Measurements from ENCODE around the gene TSN.
"Not testable (repeated sequence)": the region's sequence is repeated elsewhere in the genome, so short reads cannot be mapped to it uniquely, and the experiment has no call there.

Gene TSN

GRCh38 chr2:121721926-121722325, 33.5 kb upstream of the TSN start:
- H3K4me3 ChIP-seq (ENCODE audit: low read depth in 1 of 5, low read length in 5 of 5), result no peak overlapping the region
- H3K4me1 ChIP-seq (ENCODE audit: control insufficient read depth in 5 of 5, insufficient read depth in 5 of 5, low read length in 5 of 5), result peaks cover 0 to 3% (median 0%) of the 10 kb centered on the region in 5 donors
- no peaks in the 10 kb centered on the region for H3K27me3 ChIP-seq (ENCODE audit: control insufficient read depth in 5 of 5, insufficient read depth in 4 of 5, low read length in 5 of 5)
- peaks cover 2 to 6% (median 3%) of the 10 kb centered on the region in 5 donors for H3K36me3 ChIP-seq (ENCODE audit: control insufficient read depth in 5 of 5, insufficient read depth in 5 of 5, low read length in 5 of 5)
- H3K27ac ChIP-seq (ENCODE audit: low read depth, low read length), result no peak overlapping the region
- H3K9ac ChIP-seq (ENCODE audit: low read length in 5 of 5), result peak overlapping the region in 1 of 5 donors; percentile 30
- H3K9me3 ChIP-seq (ENCODE audit: control insufficient read depth in 5 of 5, low read length in 5 of 5), result no peaks in the 10 kb centered on the region

DNA sequence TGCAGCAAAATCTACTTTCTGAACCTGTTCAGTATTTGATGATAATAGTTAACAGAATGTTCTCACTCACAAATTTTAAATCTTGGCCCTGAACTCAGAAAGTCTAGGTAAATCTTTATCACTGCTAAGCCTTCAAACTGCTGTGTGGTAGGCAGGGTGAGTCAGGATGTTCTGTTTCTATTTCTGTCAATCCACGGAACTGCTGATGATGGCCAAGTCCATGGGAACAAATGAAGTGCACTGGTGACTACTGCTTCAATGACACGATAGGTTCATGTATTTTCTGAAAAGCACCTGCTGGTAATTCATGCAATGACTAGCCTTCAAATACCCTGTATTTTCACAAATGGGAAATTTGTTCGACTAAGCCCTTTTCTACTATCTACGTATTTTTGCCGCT, 33.0 kb upstream of the TSN start:
- H3K9me3 ChIP-seq (ENCODE audit: control insufficient read depth in 5 of 5, low read length in 5 of 5), result no peaks in the 10 kb centered on the region
- H3K9ac ChIP-seq (ENCODE audit: low read length in 5 of 5), result no peak overlapping the region
- no peak overlapping the region for H3K4me3 ChIP-seq (ENCODE audit: low read depth in 1 of 5, low read length in 5 of 5)
- H3K27me3 ChIP-seq (ENCODE audit: control insufficient read depth in 5 of 5, insufficient read depth in 4 of 5, low read length in 5 of 5), result no peaks in the 10 kb centered on the region
- peaks cover 0 to 3% (median 0%) of the 10 kb centered on the region in 5 donors for H3K4me1 ChIP-seq (ENCODE audit: control insufficient read depth in 5 of 5, insufficient read depth in 5 of 5, low read length in 5 of 5)
- peaks cover 7 to 11% (median 9%) of the 10 kb centered on the region in 5 donors for H3K36me3 ChIP-seq (ENCODE audit: control insufficient read depth in 5 of 5, insufficient read depth in 5 of 5, low read length in 5 of 5)
- no peak overlapping the region for H3K27ac ChIP-seq (ENCODE audit: low read depth, low read length)

GRCh38 chr2:121723316-121723715, 32.1 kb upstream of the TSN start:
- H3K27me3 ChIP-seq (ENCODE audit: control insufficient read depth in 5 of 5, insufficient read depth in 4 of 5, low read length in 5 of 5), result no peaks in the 10 kb centered on the region
- peaks cover 0 to 3% (median 0%) of the 10 kb centered on the region in 5 donors for H3K4me1 ChIP-seq (ENCODE audit: control insufficient read depth in 5 of 5, insufficient read depth in 5 of 5, low read length in 5 of 5)
- no peaks in the 10 kb centered on the region for H3K9me3 ChIP-seq (ENCODE audit: control insufficient read depth in 5 of 5, low read length in 5 of 5)
- no peak overlapping the region for H3K27ac ChIP-seq (ENCODE audit: low read depth, low read length)
- no peak overlapping the region for H3K9ac ChIP-seq (ENCODE audit: low read length in 5 of 5)
- H3K4me3 ChIP-seq (ENCODE audit: low read depth in 1 of 5, low read length in 5 of 5), result no peak overlapping the region
- H3K36me3 ChIP-seq (ENCODE audit: control insufficient read depth in 5 of 5, insufficient read depth in 5 of 5, low read length in 5 of 5), result peaks cover 12 to 19% (median 15%) of the 10 kb centered on the region in 5 donors

DNA sequence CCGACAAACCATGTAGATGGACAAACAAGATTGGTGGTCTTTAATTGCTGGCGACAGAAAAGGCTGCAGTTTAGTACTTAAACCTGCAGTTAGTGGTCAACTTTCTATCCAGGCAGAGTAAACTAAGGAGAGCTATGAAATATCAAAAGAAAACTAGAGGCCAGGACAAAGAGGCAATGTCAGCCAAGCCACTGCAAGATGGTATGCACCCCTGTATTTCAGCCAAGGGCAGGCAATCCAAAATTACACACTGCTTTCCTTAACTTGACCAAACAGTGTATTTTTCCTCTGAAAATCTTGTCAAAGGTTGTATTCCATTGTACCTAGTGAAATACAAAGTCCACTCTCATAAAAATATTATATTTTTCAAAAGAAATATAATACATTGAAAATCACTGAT, 28.1 kb upstream of the TSN start:
- no peak overlapping the region for H3K27ac ChIP-seq (ENCODE audit: low read depth, low read length)
- H3K4me3 ChIP-seq (ENCODE audit: low read depth in 1 of 5, low read length in 5 of 5), result no peak overlapping the region
- no peaks in the 10 kb centered on the region for H3K4me1 ChIP-seq (ENCODE audit: control insufficient read depth in 5 of 5, insufficient read depth in 5 of 5, low read length in 5 of 5)
- peaks cover 27 to 57% (median 44%) of the 10 kb centered on the region in 5 donors for H3K36me3 ChIP-seq (ENCODE audit: control insufficient read depth in 5 of 5, insufficient read depth in 5 of 5, low read length in 5 of 5)
- no peak overlapping the region for H3K9ac ChIP-seq (ENCODE audit: low read length in 5 of 5)
- no peaks in the 10 kb centered on the region for H3K27me3 ChIP-seq (ENCODE audit: control insufficient read depth in 5 of 5, insufficient read depth in 4 of 5, low read length in 5 of 5)
- H3K9me3 ChIP-seq (ENCODE audit: control insufficient read depth in 5 of 5, low read length in 5 of 5), result no peaks in the 10 kb centered on the region

GRCh38 chr2:121727950-121728349, 27.5 kb upstream of the TSN start:
- H3K36me3 ChIP-seq (ENCODE audit: control insufficient read depth in 5 of 5, insufficient read depth in 5 of 5, low read length in 5 of 5), result peaks cover 27 to 60% (median 47%) of the 10 kb centered on the region in 5 donors
- no peaks in the 10 kb centered on the region for H3K27me3 ChIP-seq (ENCODE audit: control insufficient read depth in 5 of 5, insufficient read depth in 4 of 5, low read length in 5 of 5)
- H3K4me1 ChIP-seq (ENCODE audit: control insufficient read depth in 5 of 5, insufficient read depth in 5 of 5, low read length in 5 of 5), result no peaks in the 10 kb centered on the region
- H3K4me3 ChIP-seq (ENCODE audit: low read depth in 1 of 5, low read length in 5 of 5), result no peak overlapping the region
- H3K27ac ChIP-seq (ENCODE audit: low read depth, low read length), result no peak overlapping the region
- H3K9me3 ChIP-seq (ENCODE audit: control insufficient read depth in 5 of 5, low read length in 5 of 5), result no peaks in the 10 kb centered on the region
- no peak overlapping the region for H3K9ac ChIP-seq (ENCODE audit: low read length in 5 of 5)

DNA sequence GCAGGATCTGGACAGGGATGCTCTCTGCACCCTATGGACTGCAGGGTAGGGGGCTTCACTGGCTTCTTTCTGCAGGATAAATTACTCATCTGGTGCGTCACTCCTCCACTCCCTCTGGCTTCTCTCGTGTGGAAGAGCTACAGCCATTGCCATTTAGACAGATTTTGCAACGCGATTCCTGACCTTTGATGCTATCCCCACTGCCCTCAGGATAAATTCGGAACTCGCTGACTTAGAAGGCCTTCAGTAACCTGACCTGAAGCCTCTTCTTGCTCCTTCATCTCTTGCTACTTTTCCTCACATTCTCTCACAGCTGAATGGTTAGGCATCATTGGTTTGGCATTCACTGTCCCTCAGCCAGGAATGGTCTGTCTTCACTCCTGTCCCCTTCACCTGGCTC, 24.1 kb upstream of the TSN start:
- Histone ChIP-seq H3K27me3 (ENCODE audit: control insufficient read depth in 5 of 5, insufficient read depth in 4 of 5, low read length in 5 of 5) (no peaks in the 10 kb centered on the region), H3K4me3 (ENCODE audit: low read depth in 1 of 5, low read length in 5 of 5) (no peak overlapping the region), H3K9ac (ENCODE audit: low read length in 5 of 5) (no peak overlapping the region), H3K27ac (ENCODE audit: low read depth, low read length) (no peak overlapping the region), H3K4me1 (ENCODE audit: control insufficient read depth in 5 of 5, insufficient read depth in 5 of 5, low read length in 5 of 5) (peaks cover 5 to 14% (median 12%) of the 10 kb centered on the region in 5 donors), H3K36me3 (ENCODE audit: control insufficient read depth in 5 of 5, insufficient read depth in 5 of 5, low read length in 5 of 5) (peaks cover 27 to 70% (median 48%) of the 10 kb centered on the region in 5 donors), H3K9me3 (ENCODE audit: control insufficient read depth in 5 of 5, low read length in 5 of 5) (no peaks in the 10 kb centered on the region)

- not testable (repeated sequence) for H3K4me3 ChIP-seq (ENCODE audit: low read depth in 1 of 5, low read length in 5 of 5); H3K27ac ChIP-seq (ENCODE audit: low read depth, low read length); H3K9me3 ChIP-seq (ENCODE audit: control insufficient read depth in 5 of 5, low read length in 5 of 5); H3K27me3 ChIP-seq (ENCODE audit: control insufficient read depth in 5 of 5, insufficient read depth in 4 of 5, low read length in 5 of 5)
- Histone ChIP-seq H3K36me3 (ENCODE audit: control insufficient read depth in 5 of 5, insufficient read depth in 5 of 5, low read length in 5 of 5) (peaks cover 4 to 42% (median 26%) of the 10 kb centered on the region in 5 donors), H3K4me1 (ENCODE audit: control insufficient read depth in 5 of 5, insufficient read depth in 5 of 5, low read length in 5 of 5) (peaks cover 5 to 22% (median 19%) of the 10 kb centered on the region in 5 donors), H3K9ac (ENCODE audit: low read length in 5 of 5) (peak overlapping the region in 1 of 5 donors; percentile 20)
Measured at GRCh38 chr2:121734544-121734943, 20.9 kb upstream of the TSN start.

DNA sequence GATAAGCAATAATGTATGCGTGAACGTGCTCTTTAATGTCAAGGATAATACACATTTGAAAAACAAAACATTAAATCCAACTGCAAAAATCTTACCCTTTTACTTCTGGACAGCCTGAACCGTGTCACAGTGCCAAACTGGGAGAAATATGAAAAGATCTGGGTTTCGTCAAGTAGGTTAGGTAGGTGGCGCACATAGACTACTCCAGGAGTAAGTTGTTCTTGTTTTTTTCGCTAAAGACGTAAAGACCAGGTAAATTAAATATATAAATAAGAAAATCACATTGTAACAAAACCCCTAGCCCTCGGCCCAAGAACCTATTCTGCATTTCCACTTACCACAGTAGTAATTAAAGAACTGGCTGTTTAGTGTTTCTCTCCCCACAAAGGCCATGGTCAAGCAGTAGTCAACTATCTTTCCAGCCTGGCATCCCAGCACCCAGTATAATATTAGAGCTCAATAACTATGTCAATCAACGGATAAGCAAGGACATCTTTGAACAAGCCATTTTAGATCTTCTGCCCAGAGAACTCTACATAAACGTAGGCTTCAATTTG, 19.9 kb upstream of the TSN start:
- H3K27ac ChIP-seq (ENCODE audit: low read depth, low read length), result peak overlapping the region; percentile 84
- no peaks in the 10 kb centered on the region for H3K27me3 ChIP-seq (ENCODE audit: control insufficient read depth in 5 of 5, insufficient read depth in 4 of 5, low read length in 5 of 5)
- H3K9ac ChIP-seq (ENCODE audit: low read length in 5 of 5), result peak overlapping the region; percentile 93 to 97 (median 95)
- no peaks in the 10 kb centered on the region for H3K9me3 ChIP-seq (ENCODE audit: control insufficient read depth in 5 of 5, low read length in 5 of 5)
- H3K4me1 ChIP-seq (ENCODE audit: control insufficient read depth in 5 of 5, insufficient read depth in 5 of 5, low read length in 5 of 5), result peaks cover 5 to 22% (median 19%) of the 10 kb centered on the region in 5 donors
- peaks cover 4 to 33% (median 18%) of the 10 kb centered on the region in 5 donors for H3K36me3 ChIP-seq (ENCODE audit: control insufficient read depth in 5 of 5, insufficient read depth in 5 of 5, low read length in 5 of 5)
- peak overlapping the region; percentile 93 to 99 (median 98) for H3K4me3 ChIP-seq (ENCODE audit: low read depth in 1 of 5, low read length in 5 of 5)

GRCh38 chr2:121736140-121736461, 19.4 kb upstream of the TSN start:
- H3K9ac ChIP-seq (ENCODE audit: low read length in 5 of 5), result peak overlapping the region; percentile 93 to 97 (median 95)
- no peaks in the 10 kb centered on the region for H3K27me3 ChIP-seq (ENCODE audit: control insufficient read depth in 5 of 5, insufficient read depth in 4 of 5, low read length in 5 of 5)
- peaks cover 5 to 22% (median 19%) of the 10 kb centered on the region in 5 donors for H3K4me1 ChIP-seq (ENCODE audit: control insufficient read depth in 5 of 5, insufficient read depth in 5 of 5, low read length in 5 of 5)
- H3K9me3 ChIP-seq (ENCODE audit: control insufficient read depth in 5 of 5, low read length in 5 of 5), result no peaks in the 10 kb centered on the region
- H3K4me3 ChIP-seq (ENCODE audit: low read depth in 1 of 5, low read length in 5 of 5), result peak overlapping the region; percentile 93 to 99 (median 98)
- H3K36me3 ChIP-seq (ENCODE audit: control insufficient read depth in 5 of 5, insufficient read depth in 5 of 5, low read length in 5 of 5), result peaks cover 0 to 29% (median 13%) of the 10 kb centered on the region in 5 donors
- peak overlapping the region; percentile 84 for H3K27ac ChIP-seq (ENCODE audit: low read depth, low read length)

DNA sequence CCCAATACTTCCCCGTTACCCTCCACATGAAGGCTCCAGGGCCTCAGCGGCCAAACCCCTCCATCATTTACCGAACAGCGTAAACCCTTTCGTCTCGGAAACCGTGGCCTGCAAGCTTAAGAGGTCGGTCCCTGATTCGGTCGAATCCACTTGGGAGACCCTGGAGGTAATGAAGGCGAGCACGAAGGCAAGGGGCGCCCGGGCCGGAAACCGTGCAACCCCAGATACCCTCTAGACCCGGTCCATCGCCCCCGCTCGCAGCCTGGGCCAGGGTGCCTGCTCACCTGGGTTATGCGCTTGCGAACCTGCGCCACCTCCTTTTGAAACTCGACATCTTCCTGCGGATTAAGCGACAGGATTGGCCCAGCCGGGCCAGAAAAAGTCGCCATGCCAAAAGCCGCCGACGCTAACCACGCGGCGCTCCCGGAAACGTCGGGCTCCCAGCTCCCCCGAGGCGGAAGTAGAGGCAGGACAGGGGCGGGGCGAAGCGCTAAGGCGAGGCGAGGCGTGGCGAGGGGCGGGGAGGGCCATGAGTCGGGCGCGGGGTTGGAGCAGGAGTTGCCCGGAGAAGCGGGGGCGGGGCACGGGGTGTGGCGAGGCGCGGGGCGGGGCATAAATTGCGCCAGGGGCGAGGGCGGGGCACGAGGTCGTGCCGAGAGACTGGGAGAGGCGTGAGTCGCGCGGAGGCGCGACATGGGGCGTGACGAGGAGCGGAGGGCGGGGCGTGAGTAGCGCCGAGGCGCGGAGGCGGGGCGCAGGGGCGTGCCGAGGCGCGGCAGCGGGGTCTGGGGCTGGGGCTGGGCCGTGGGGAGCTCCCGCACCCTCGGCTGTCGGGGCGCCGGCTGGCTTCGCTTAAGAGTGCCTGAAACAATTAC, 18.8 kb upstream of the TSN start, which contains the start of gene NIFK:
NIFK (minus strand) TSS at position 414 of the 875 bp plus-strand sequence; CDS start at position 389, 25 bp downstream.
- peaks cover 0 to 23% (median 7%) of the 10 kb centered on the region in 5 donors for H3K36me3 ChIP-seq (ENCODE audit: control insufficient read depth in 5 of 5, insufficient read depth in 5 of 5, low read length in 5 of 5)
- peak within 1 kb of the TSS; percentile 93 to 97 (median 95) for H3K9ac ChIP-seq (ENCODE audit: low read length in 5 of 5)
- H3K4me1 ChIP-seq (ENCODE audit: control insufficient read depth in 5 of 5, insufficient read depth in 5 of 5, low read length in 5 of 5), result peaks cover 5 to 22% (median 19%) of the 10 kb centered on the region in 5 donors
- H3K9me3 ChIP-seq (ENCODE audit: control insufficient read depth in 5 of 5, low read length in 5 of 5), result no peaks in the 10 kb centered on the region
- peak within 1 kb of the TSS; percentile 93 to 99 (median 98) for H3K4me3 ChIP-seq (ENCODE audit: low read depth in 1 of 5, low read length in 5 of 5)
- peak within 1 kb of the TSS; percentile 84 for H3K27ac ChIP-seq (ENCODE audit: low read depth, low read length)
- no peaks in the 10 kb centered on the region for H3K27me3 ChIP-seq (ENCODE audit: control insufficient read depth in 5 of 5, insufficient read depth in 4 of 5, low read length in 5 of 5)

All from subcutaneous abdominal adipose tissue (tissue), 5 donors.